Right lobe of liver (tissue), 6 donors: Measurements from ENCODE around the gene TUBGCP2. TPM values are rescaled to one million over a fixed set of nuclear protein-coding genes. Genes with fewer than 3 reads are reported as not detected.

Source experiments
- ATAC-seq, 4 donors: fragments of 200-7000 bp; cut with Tn5 transposase; one replicate each; pipeline ENCODE4 v1.9.1; 2020; ENCODE audit warnings: mild to moderate bottlenecking in 4 of 4, moderate library complexity in 4 of 4
- DNase-seq, 3 donors: peaks; one replicate each; pipeline ENCODE4 v3.0.0-alpha.2; 2020
- H3K27ac ChIP-seq, 3 donors: fragments of 200-600 bp; one replicate each; pipeline ENCODE4 v1.8.0; 2022
- H3K27me3 ChIP-seq, 2 donors: fragments of 200-600 bp; one replicate each; pipeline ENCODE4 v1.8.0; 2022
- H3K36me3 ChIP-seq, 4 donors: fragments of 200-600 bp; sonication (generic) in 1 of 4; one replicate each; pipeline versions ENCODE4 v1.5.1 to v1.8.0; 2017 to 2022; ENCODE audit warnings: control low read depth in 1 of 4
- H3K4me1 ChIP-seq, 4 donors: fragments of 200-600 bp; sonication (generic) in 1 of 4; one replicate each; pipeline versions ENCODE4 v1.5.1 to v1.8.0; 2017 to 2022; ENCODE audit warnings: control low read depth in 1 of 4
- H3K4me3 ChIP-seq, 3 donors: fragments of 200-600 bp; one replicate each; pipeline ENCODE4 v1.8.0; 2022
- H3K9me3 ChIP-seq, 4 donors: fragments of 200-600 bp; sonication (generic) in 1 of 4; one replicate each; pipeline versions ENCODE4 v1.5.1 to v1.8.0; 2017 to 2022; ENCODE audit warnings: control low read depth in 1 of 4
- POLR2A ChIP-seq: fragments of 450-650 bp; IDR thresholded peaks from one replicate; pipeline ENCODE4 v1.6.1; 2017; ENCODE audit warnings: antibody characterized with exemption, mild to moderate bottlenecking
- WGBS: methylation state at CpG from one replicate; pipeline ENCODE4 v1.1.6; 2018; ENCODE audit warnings: low coverage, low lambda C conversion rate; ENCODE audit not compliant: insufficient coverage; ENCODE audit errors: missing lambda C conversion rate; 5-methylcytosine and 5-hydroxymethylcytosine counted together
- intact Hi-C, 2 donors: fragments of 100-400 bp; cut with DNase I; formaldehyde crosslinking; loops; one replicate each; pipeline versions ENCODE4 v1.11.2 to v1.14.1; 2022
- total RNA-seq, 6 experiments: library from RNA; depleted of rRNA in 2 of 6; stranded (reverse); fragments of >200 nt in 2 of 6; fragmentation: NEBNext Ultra II Directional in 3 of 6; extraction: Animal tissue kit (Norgen Biotek cat#: 25700) in 3 of 6; gene quantifications; one replicate each; pipeline versions ENCODE4 v1.1.0 to v1.2.4, GENCODE V29; 2016 to 2023
- TF ChIP-seq, protein P1 (sequence below), 4 donors: fragments of 200-600 bp in 3 of 4; fragments of 450-650 bp in 1 of 4; IDR thresholded peaks; one replicate each; pipeline versions ENCODE4 v1.5.1 to v1.8.0; 2016 to 2022; ENCODE audit warnings: antibody characterized with exemption in 4 of 4, mild to moderate bottlenecking in 2 of 4
- donor health status: DM: no; HTN: yes; CAD: no.
- donor health status: DM: no; HTN: no; CAD: no.
- donor health status: DM: no; HTN: no; CAD: no.
- donor health status: DM: no; HTN: yes; CAD: no.
- donor health status: DM: no; HTN: yes; CAD: no.

Gene TUBGCP2
- total RNA-seq, 6 experiments from 2014 or later: 19.6 to 30.0 (median 25.6) TPM

DNA sequence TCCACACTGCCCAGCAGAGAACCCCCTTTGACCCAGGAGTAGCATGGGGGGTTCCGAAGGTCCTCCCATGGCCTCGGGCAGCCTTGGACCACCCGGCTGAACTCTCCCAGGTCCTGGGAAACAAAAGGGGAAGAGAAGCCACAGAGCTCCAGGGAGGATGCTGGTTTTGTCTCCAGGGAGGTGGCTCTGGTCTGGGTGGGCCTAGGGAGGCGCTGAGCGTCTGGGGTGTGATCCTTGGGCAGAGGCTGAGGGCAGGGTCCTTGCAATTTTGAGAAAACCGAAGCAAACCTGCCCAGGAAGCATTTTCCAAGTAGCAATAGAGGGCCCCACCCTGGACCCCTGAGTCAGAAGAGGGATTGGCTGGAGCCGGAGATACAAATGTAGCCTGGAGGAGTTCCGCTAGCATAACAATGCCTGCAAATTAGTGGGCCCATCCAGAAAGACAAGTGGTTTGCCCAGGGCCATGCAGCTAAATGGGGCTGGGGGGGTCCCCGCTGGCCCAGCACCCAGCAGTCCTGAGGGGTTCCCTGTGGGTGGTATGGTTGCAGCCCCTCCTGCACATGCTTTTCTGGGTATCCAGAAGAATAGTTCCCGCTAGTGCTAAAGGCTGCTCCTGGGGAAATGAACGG is 76.6 kb downstream of the TUBGCP2 start:
- ATAC-seq: no peak
- peaks cover 0 to 9% (median 0%) of the 10 kb centered on the region in 4 donors for H3K4me1 ChIP-seq
- DNase-seq: no peak
- no peaks in the 10 kb centered on the region for H3K9me3 ChIP-seq
- no peaks in the 10 kb centered on the region for H3K36me3 ChIP-seq
- H3K27me3 ChIP-seq: peaks cover 0 to 13% of the 10 kb centered on the region in 2 donors
- H3K4me3 ChIP-seq: no peak overlapping the region
- intact Hi-C loops: no loop called here
- H3K27ac ChIP-seq: no peak overlapping the region
- no peak for TF ChIP-seq POLR2A
- TF ChIP-seq, protein P1, sequence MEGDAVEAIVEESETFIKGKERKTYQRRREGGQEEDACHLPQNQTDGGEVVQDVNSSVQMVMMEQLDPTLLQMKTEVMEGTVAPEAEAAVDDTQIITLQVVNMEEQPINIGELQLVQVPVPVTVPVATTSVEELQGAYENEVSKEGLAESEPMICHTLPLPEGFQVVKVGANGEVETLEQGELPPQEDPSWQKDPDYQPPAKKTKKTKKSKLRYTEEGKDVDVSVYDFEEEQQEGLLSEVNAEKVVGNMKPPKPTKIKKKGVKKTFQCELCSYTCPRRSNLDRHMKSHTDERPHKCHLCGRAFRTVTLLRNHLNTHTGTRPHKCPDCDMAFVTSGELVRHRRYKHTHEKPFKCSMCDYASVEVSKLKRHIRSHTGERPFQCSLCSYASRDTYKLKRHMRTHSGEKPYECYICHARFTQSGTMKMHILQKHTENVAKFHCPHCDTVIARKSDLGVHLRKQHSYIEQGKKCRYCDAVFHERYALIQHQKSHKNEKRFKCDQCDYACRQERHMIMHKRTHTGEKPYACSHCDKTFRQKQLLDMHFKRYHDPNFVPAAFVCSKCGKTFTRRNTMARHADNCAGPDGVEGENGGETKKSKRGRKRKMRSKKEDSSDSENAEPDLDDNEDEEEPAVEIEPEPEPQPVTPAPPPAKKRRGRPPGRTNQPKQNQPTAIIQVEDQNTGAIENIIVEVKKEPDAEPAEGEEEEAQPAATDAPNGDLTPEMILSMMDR (IDR thresholded peaks at IDR 0.05): no peak
- 33% methylated on average over 8 of the region's 11 CpGs for WGBS

DNA sequence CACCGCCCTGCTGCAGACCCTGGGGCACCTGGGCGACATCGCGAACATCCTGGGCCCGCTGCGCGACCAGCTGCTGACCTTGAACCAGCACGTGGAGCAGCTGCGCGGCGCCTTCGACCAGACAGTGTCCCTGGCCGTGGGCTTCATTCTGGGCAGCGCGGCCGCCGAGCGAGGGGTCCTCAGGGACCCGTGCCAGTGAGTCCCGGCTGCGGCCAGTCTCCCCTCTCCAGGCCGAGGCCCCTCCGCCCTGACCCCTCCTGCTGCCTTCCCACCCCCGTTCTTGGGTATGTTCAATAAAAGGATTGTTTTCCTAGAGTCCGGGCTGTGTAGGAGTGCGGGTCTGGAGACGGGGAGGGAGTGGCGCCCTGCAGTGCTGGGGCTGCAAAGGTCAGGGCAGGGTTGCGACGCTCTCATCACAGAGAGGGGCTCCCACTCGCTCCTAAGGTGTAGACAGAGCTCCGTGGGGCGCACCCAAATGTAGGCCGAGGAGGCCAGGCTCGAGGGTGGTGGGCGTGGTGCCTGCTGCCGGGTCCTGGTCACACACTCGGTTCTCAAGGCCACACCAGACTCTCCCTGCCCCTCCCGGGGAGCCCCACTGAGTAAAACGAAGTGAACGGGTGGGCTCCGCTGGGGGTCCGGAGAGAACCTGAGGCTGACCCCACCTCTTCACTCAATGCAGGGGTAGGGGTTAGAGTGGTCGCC is 77.3 kb downstream of the TUBGCP2 start:
- Histone ChIP-seq H3K27ac (no peak overlapping the region), H3K36me3 (no peaks in the 10 kb centered on the region), H3K9me3 (no peaks in the 10 kb centered on the region), H3K27me3 (peaks cover 0 to 13% of the 10 kb centered on the region in 2 donors), H3K4me3 (no peak overlapping the region), H3K4me1 (peaks cover 0 to 3% (median 0%) of the 10 kb centered on the region in 4 donors)
- ATAC-seq (no peak), DNase-seq (no peak)
- TF ChIP-seq, protein P1 (IDR thresholded peaks at IDR 0.05): no peak
- no peak for TF ChIP-seq POLR2A
- intact Hi-C loops: no loop called here
- WGBS: 5% methylated on average over 4 of the region's 44 CpGs

DNA sequence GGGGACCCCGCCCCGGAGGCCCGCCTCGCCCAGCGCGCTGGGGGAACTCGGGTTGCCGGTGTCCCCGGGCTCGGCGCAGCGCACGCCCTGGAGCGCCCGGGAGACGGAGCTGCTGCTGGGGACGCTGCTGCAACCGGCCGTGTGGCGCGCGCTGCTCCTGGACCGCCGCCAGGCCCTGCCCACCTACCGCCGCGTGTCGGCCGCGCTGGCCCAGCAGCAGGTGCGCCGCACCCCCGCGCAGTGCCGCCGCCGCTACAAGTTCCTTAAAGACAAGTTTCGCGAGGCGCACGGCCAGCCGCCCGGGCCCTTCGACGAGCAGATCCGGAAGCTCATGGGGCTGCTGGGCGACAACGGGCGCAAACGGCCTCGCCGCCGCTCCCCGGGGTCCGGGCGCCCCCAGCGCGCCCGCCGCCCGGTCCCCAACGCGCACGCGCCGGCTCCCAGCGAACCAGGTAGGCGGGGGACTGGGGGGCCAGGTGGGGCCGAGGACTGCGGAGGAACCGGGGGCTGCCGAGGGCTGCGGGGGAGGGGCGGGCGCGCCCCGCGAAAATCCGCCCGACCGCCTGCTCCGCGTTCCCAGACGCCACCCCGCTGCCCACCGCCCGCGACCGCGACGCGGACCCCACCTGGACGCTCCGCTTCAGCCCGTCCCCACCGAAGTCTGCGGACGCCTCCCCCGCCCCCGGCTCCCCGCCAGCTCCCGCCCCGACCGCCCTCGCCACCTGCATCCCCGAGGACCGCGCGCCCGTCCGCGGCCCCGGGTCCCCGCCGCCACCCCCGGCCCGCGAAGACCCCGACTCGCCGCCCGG is 78.1 kb downstream of the TUBGCP2 start:
- H3K4me1 ChIP-seq: no peaks in the 10 kb centered on the region
- peaks cover 0 to 9% of the 10 kb centered on the region in 2 donors for H3K27me3 ChIP-seq
- no peak overlapping the region for H3K27ac ChIP-seq
- TF ChIP-seq, protein P1 (IDR thresholded peaks at IDR 0.05): no peak
- TF ChIP-seq POLR2A: no peak
- ATAC-seq (no peak), DNase-seq (no peak)
- H3K9me3 ChIP-seq: no peaks in the 10 kb centered on the region
- 10% methylated on average over 6 of the region's 122 CpGs for WGBS
- H3K4me3 ChIP-seq: no peak overlapping the region
- H3K36me3 ChIP-seq: no peaks in the 10 kb centered on the region
- intact Hi-C loops: no loop called here

DNA sequence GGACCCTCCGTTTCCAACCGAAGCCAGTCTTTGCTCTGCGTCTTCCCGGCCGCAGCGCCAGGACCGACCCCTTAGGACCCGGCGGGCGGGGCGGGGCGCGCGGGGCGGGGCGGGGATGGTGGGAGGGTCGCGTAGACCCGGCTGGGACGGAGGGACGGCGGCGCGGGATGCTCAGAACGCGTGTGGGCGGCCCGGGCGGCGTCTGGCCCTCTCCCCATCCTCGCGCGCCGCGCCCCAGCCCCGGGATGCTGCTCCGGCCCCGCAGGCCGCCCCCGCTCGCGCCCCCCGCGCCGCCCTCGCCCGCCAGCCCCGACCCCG is 78.7 kb downstream of the TUBGCP2 start, which contains the start of gene UTF1:
Gene UTF1 (plus strand): TSS at position 174 of the 318 bp plus-strand sequence. CDS start 72 bp downstream, at position 246.
- H3K4me3 ChIP-seq: no peak within 1 kb of the TSS
- H3K36me3 ChIP-seq: no peaks in the 10 kb centered on the region
- no peak for DNase-seq
- no peak for ATAC-seq
- intact Hi-C loops: no loop called here
- H3K9me3 ChIP-seq: no peaks in the 10 kb centered on the region
- H3K27ac ChIP-seq: no peak within 1 kb of the TSS
- H3K4me1 ChIP-seq: no peaks in the 10 kb centered on the region
- 0% methylated on average over 1 of the region's 49 CpGs for WGBS
- TF ChIP-seq, protein P1 (IDR thresholded peaks at IDR 0.05): no peak
- TF ChIP-seq POLR2A: no peak
- H3K27me3 ChIP-seq: peaks cover 0 to 9% of the 10 kb centered on the region in 2 donors
